ENCODE data around the gene RGS7BP.

GRCh38 chr5:64507264-64507605 is 1.4 kb downstream of the RGS7BP start:
- no peak for TF ChIP-seq ZNF274 (IDR thresholded peaks at IDR 0.05; ENCODE audit: low read depth, low read length)
- no peak for TF ChIP-seq SUZ12 (IDR thresholded peaks at IDR 0.05; ENCODE audit: extremely low read depth, insufficient read depth, insufficient read length)
- no peak for TF ChIP-seq YY1 (IDR thresholded peaks at IDR 0.05; ENCODE audit: insufficient read depth, insufficient read length)
